B cell (primary cell): Measurements from ENCODE around the gene AQP5. TPM values are rescaled to one million over a fixed set of nuclear protein-coding genes. Genes with fewer than 3 reads are reported as not detected.

ENCODE experiments used
- ATAC-seq: fragments of 200-7000 bp; cut with Tn5 transposase; one replicate; pipeline ENCODE4 v1.10.0; 2021; ENCODE audit warnings: low read depth, mild to moderate bottlenecking, moderate number of reproducible peaks, moderate library complexity
- CTCF ChIA-PET: fragments of 350-600 bp; sonication (Branson Sonifier 250); formaldehyde crosslinking; loops from one replicate; lab custom pipeline; 2021; ENCODE audit warnings: antibody characterized with exemption, inconsistent platforms; lab: Charles Lee
- POLR2A ChIA-PET: fragments of 350-600 bp; sonication (Branson Sonifier 250); formaldehyde crosslinking; loops from one replicate; lab custom pipeline; 2021; ENCODE audit warnings: antibody characterized with exemption; lab: Charles Lee
- DNase-seq: peaks from one replicate; pipeline ENCODE4 v3.0.0; 2013
- H2AFZ ChIP-seq: 2 replicates; pipeline ENCODE4 v1.6.1; 2012; ENCODE audit warnings: mild to moderate bottlenecking, low read depth, low read length; ENCODE audit not compliant: insufficient read depth, poor library complexity, severe bottlenecking
- H3K27ac ChIP-seq, 2 donors: 1 replicate in 1 of 2; 2 replicates in 1 of 2; pipeline ENCODE4 v1.5.1; 2012 to 2013; ENCODE audit warnings: low read length in 2 of 2, mild to moderate bottlenecking in 2 of 2, moderate library complexity in 1 of 2
- H3K27me3 ChIP-seq, 4 experiments: fragments of 200-600 bp in 1 of 4; sonication (generic) in 1 of 4; replicated peaks in 1 of 4; 1 replicate in 2 of 4; 2 replicates in 2 of 4; pipeline versions ENCODE4 v1.6.1 to v1.7.0; 2013 to 2016; ENCODE audit warnings: low read length in 3 of 4, mild to moderate bottlenecking in 2 of 4, mixed read lengths in 1 of 4, moderate library complexity in 1 of 4; ENCODE audit not compliant: insufficient read depth in 4 of 4, control insufficient read depth in 3 of 4; ENCODE audit errors: control extremely low read depth in 1 of 4
- H3K36me3 ChIP-seq, 2 experiments: replicated peaks in 1 of 2; 1 replicate in 1 of 2; 2 replicates in 1 of 2; pipeline versions ENCODE4 v1.6.1 to v1.7.1; 2013; ENCODE audit warnings: low read length in 1 of 2; ENCODE audit not compliant: insufficient read depth in 2 of 2, control insufficient read depth in 1 of 2; ENCODE audit errors: control extremely low read depth in 1 of 2, extremely low read depth in 1 of 2
- H3K4me1 ChIP-seq, 2 donors: fragments of 200-600 bp in 1 of 2; sonication (generic) in 1 of 2; 1 replicate in 1 of 2; 2 replicates in 1 of 2; pipeline versions ENCODE4 v1.5.1 to v1.6.1; 2013 to 2017; ENCODE audit warnings: low read length in 2 of 2; ENCODE audit not compliant: control insufficient read depth in 2 of 2, insufficient read depth in 2 of 2
- H3K4me2 ChIP-seq: replicated peaks from 2 replicates; pipeline ENCODE3; 2012; ENCODE audit warnings: mild to moderate bottlenecking, low read depth, low read length; ENCODE audit not compliant: poor library complexity, severe bottlenecking
- H3K4me3 ChIP-seq, 5 experiments: fragments of 200-600 bp in 1 of 5; sonication (generic) in 1 of 5; 1 replicate in 3 of 5; 2 replicates in 2 of 5; pipeline versions ENCODE4 v1.5.1 to v1.7.0; 2011 to 2016; ENCODE audit warnings: low read length in 4 of 5, mild to moderate bottlenecking in 4 of 5, low read depth in 2 of 5, control low read depth in 1 of 5, moderate library complexity in 1 of 5; ENCODE audit not compliant: insufficient read depth in 1 of 5; ENCODE audit errors: control extremely low read depth in 1 of 5, extremely low read depth in 1 of 5
- H3K79me2 ChIP-seq: fragments of 200-600 bp; sonication (generic); one replicate; pipeline ENCODE4 v1.6.0; 2016; ENCODE audit warnings: low read length; ENCODE audit not compliant: control insufficient read depth, insufficient read depth
- H3K9ac ChIP-seq: fragments of 200-600 bp; sonication (generic); 2 replicates; pipeline ENCODE4 v1.6.1; 2017; ENCODE audit warnings: mild to moderate bottlenecking, low read length, moderate library complexity
- H3K9me3 ChIP-seq, 3 donors: one replicate each; pipeline versions ENCODE4 v1.6.1 to v1.7.1; 2013; ENCODE audit warnings: low read length in 2 of 3; ENCODE audit not compliant: control insufficient read depth in 2 of 3, insufficient read depth in 1 of 3; ENCODE audit errors: control extremely low read depth in 1 of 3
- H4K20me1 ChIP-seq: 2 replicates; pipeline ENCODE4 v1.6.0; 2012; ENCODE audit warnings: mild to moderate bottlenecking, low read length; ENCODE audit not compliant: insufficient read depth, control insufficient read depth, poor library complexity, severe bottlenecking
- H3K27ac Mint-ChIP-seq: one replicate; pipeline ENCODE4 v1.8.0; 2021; ENCODE audit warnings: mixed read lengths
- H3K27me3 Mint-ChIP-seq: one replicate; pipeline ENCODE4 v1.8.0; 2021; ENCODE audit warnings: mixed read lengths
- H3K4me1 Mint-ChIP-seq: one replicate; pipeline ENCODE4 v1.8.0; 2021; ENCODE audit warnings: mixed read lengths
- H3K4me3 Mint-ChIP-seq: one replicate; pipeline ENCODE4 v1.8.0; 2021; ENCODE audit warnings: mixed read lengths
- H3K9me3 Mint-ChIP-seq: one replicate; pipeline ENCODE4 v1.8.0; 2022; ENCODE audit warnings: mixed read lengths; ENCODE audit not compliant: insufficient read depth
- CTCF ChIP-seq: fragments of 200-600 bp; IDR thresholded peaks from one replicate; pipeline ENCODE4 v1.8.0; 2022; ENCODE audit warnings: antibody characterized with exemption, mild to moderate bottlenecking
- EZH2 ChIP-seq: IDR thresholded peaks from 2 replicates; pipeline ENCODE4 v1.6.1; 2012; ENCODE audit warnings: borderline replicate concordance, low read depth, mild to moderate bottlenecking, moderate library complexity, low read length; ENCODE audit not compliant: insufficient read depth, poor library complexity, severe bottlenecking
- WGBS: methylation state at CpG from one replicate; pipeline ENCODE4 v1.1.5; 2013; ENCODE audit warnings: missing lambda C conversion rate; ENCODE audit not compliant: insufficient coverage; 5-methylcytosine and 5-hydroxymethylcytosine counted together
- intact Hi-C: fragments of 100-400 bp; cut with micrococcal nuclease; formaldehyde crosslinking; loops from one replicate; pipeline ENCODE4 v1.10.0; 2022
- polyA plus RNA-seq: library from polyadenylated mRNA; depleted of rRNA; stranded (reverse); fragments of >200 nt; gene quantifications from 2 replicates; pipeline ENCODE4 v1.2.3, GENCODE V29; 2012
- total RNA-seq, 2 donors: library from RNA; stranded (reverse); fragments of 120-200 nt in 1 of 2; gene quantifications; 1 replicate in 1 of 2; 2 replicates in 1 of 2; pipeline versions ENCODE4 v1.2.3 to v1.2.4, GENCODE V29; 2013 to 2022

The AQP5 gene
- total and polyA plus RNA-seq, 2 donors (not counting 1 experiment from before 2014, with no cell fraction given), result not detected

- ATAC-seq, result no peak
- no peaks in the 10 kb centered on the region for H3K4me1 ChIP-seq
- no peaks in the 10 kb centered on the region for H3K9me3 Mint-ChIP-seq
- H3K79me2 ChIP-seq, result no peaks in the 10 kb centered on the region
- H3K4me3 ChIP-seq, result no peak overlapping the region
- ChIA-PET CTCF (no interaction called here), POLR2A (no interaction called here)
- H3K4me1 Mint-ChIP-seq, result no peaks in the 10 kb centered on the region
- peaks cover 18% of the 10 kb centered on the region for H3K27me3 Mint-ChIP-seq
- no peak overlapping the region for H3K27ac Mint-ChIP-seq
- no peaks in the 10 kb centered on the region for H3K9me3 ChIP-seq
- no peak overlapping the region for H2AFZ ChIP-seq
- intact Hi-C loops, result no loop called here
- H3K36me3 ChIP-seq, result no peaks in the 10 kb centered on the region
- 83% methylated on average over 13 of the region's 16 CpGs for WGBS
- H4K20me1 ChIP-seq, result no peaks in the 10 kb centered on the region
- no peak for DNase-seq
- H3K4me3 Mint-ChIP-seq, result no peak overlapping the region
- TF ChIP-seq CTCF, result no peak
- TF ChIP-seq EZH2, result no peak
- H3K27ac ChIP-seq, result no peak overlapping the region
- peaks cover 0 to under 1% (median 0%) of the 10 kb centered on the region in 4 experiments for H3K27me3 ChIP-seq
- H3K4me2 ChIP-seq, result no peak overlapping the region
- no peak overlapping the region for H3K9ac ChIP-seq
Observed at GRCh38 chr12:49912345-49913255, 49.1 kb upstream of the AQP5 start.
